SJCRH30 (cell line): ENCODE measurements around the gene SYCP2L. TPM values are rescaled to one million over a fixed set of nuclear protein-coding genes. Genes with fewer than 3 reads are reported as not detected.
"Not testable (repeated sequence)": the region's sequence is repeated elsewhere in the genome, so short reads cannot be mapped to it uniquely, and the experiment has no call there.

ENCODE experiments used
- DNase-seq, 2 experiments: peaks; one replicate each; pipeline ENCODE4 v3.0.0-alpha.2; 2015 to 2020
- H3K27ac ChIP-seq: fragments of 250-450 bp; sonication (Bioruptor Pico); 2 replicates; pipeline ENCODE4 v1.5.1; 2020; ENCODE audit warnings: mild to moderate bottlenecking, moderate library complexity
- H3K27me3 ChIP-seq: fragments of 250-450 bp; sonication (Bioruptor Pico); 2 replicates; pipeline ENCODE4 v1.5.1; 2020; ENCODE audit warnings: mild to moderate bottlenecking, moderate library complexity
- H3K36me3 ChIP-seq: fragments of 250-450 bp; sonication (Bioruptor Pico); 2 replicates; pipeline ENCODE4 v1.5.1; 2020; ENCODE audit warnings: mild to moderate bottlenecking, moderate library complexity
- H3K4me1 ChIP-seq: fragments of 250-450 bp; sonication (Bioruptor Pico); 2 replicates; pipeline ENCODE4 v1.5.1; 2020; ENCODE audit warnings: mild to moderate bottlenecking, moderate library complexity
- H3K4me3 ChIP-seq: fragments of 250-450 bp; sonication (Bioruptor Pico); 2 replicates; pipeline ENCODE4 v1.5.1; 2020; ENCODE audit warnings: mild to moderate bottlenecking, moderate library complexity
- H3K9me3 ChIP-seq: fragments of 250-450 bp; sonication (Bioruptor Pico); replicated peaks from 2 replicates; pipeline ENCODE4 v1.5.1; 2020; ENCODE audit warnings: mild to moderate bottlenecking, moderate library complexity
- total RNA-seq: library from RNA; depleted of rRNA; stranded (reverse); fragments of >200 nt; shearing (Covaris generic); gene quantifications from 2 replicates; pipeline ENCODE4 v1.2.3, GENCODE V29; 2014

Gene SYCP2L
- total RNA-seq, 1 experiment from 2014 or later, result 3.0 TPM

DNA sequence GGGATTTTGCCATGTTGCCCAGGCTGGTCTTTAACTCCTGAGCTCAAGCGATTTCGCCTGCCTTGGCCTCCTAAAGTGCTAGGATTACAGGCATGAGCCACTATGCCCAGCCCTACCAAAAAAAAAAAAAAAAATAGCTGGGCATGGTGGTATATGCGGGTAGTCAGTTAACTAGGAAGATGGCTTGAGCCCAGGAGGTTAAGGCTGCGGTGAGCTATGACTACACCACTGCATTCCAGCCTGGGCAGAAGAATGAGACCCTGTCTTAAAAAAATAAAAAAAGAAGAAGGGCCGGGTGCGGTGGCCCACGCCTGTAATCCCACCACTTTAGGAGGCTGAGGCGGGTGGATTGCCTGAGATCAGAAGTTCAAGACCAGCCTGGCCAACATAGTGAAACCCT is 107.0 kb downstream of the SYCP2L start:
- Histone ChIP-seq H3K36me3 (no peaks in the 10 kb centered on the region), H3K27me3 (no peaks in the 10 kb centered on the region), H3K9me3 (no peaks in the 10 kb centered on the region), H3K4me1 (no peaks in the 10 kb centered on the region), H3K27ac (no peak overlapping the region), H3K4me3 (no peak overlapping the region)
- DNase-seq, result no peak

GRCh38 chr6:10995114-10995707 is 108.4 kb downstream of the SYCP2L start:
- Histone ChIP-seq H3K4me3 (no peak overlapping the region), H3K4me1 (no peaks in the 10 kb centered on the region), H3K9me3 (no peaks in the 10 kb centered on the region), H3K27me3 (no peaks in the 10 kb centered on the region), H3K36me3 (peaks cover under 1% of the 10 kb centered on the region; the same call in 1 of the 2 replicates), H3K27ac (no peak overlapping the region)
- no peak for DNase-seq

GRCh38 chr6:10999994-11000393 is 113.1 kb downstream of the SYCP2L start:
- Histone ChIP-seq H3K4me1 (no peaks in the 10 kb centered on the region), H3K36me3 (peaks cover 2% of the 10 kb centered on the region; the same call in 1 of the 2 replicates), H3K27me3 (no peaks in the 10 kb centered on the region), H3K9me3 (no peaks in the 10 kb centered on the region), H3K27ac (no peak overlapping the region), H3K4me3 (no peak overlapping the region)
- DNase-seq, result no peak

GRCh38 chr6:11002176-11002575 is 115.3 kb downstream of the SYCP2L start:
- Histone ChIP-seq H3K36me3 (peaks cover 2% of the 10 kb centered on the region; the same call in 1 of the 2 replicates), H3K9me3 (no peaks in the 10 kb centered on the region), H3K4me1 (no peaks in the 10 kb centered on the region), H3K4me3 (no peak overlapping the region), H3K27ac (no peak overlapping the region), H3K27me3 (no peaks in the 10 kb centered on the region)
- DNase-seq, result no peak

DNA sequence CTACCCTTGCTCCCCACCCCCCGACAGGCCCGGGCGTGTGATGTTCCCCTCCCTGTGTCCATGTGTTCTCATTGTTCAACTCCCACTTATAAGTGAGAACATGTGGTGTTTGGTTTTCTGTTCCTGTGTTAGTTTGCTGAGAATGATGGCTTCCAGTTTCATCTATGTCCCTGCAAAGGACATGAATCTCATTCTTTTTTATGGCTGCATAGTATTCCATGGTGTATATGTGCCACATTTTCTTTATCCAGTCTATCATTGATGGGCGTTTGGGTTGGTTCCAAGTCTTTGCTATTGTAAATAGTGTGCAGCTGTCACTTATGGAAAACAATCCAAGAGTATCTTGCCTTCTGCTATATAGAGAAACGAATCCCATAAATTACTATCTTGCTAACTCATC is 116.4 kb downstream of the SYCP2L start:
- not testable (repeated sequence) for H3K27me3 ChIP-seq, H3K4me1 ChIP-seq, DNase-seq, H3K36me3 ChIP-seq, H3K4me3 ChIP-seq, H3K27ac ChIP-seq, H3K9me3 ChIP-seq

DNA sequence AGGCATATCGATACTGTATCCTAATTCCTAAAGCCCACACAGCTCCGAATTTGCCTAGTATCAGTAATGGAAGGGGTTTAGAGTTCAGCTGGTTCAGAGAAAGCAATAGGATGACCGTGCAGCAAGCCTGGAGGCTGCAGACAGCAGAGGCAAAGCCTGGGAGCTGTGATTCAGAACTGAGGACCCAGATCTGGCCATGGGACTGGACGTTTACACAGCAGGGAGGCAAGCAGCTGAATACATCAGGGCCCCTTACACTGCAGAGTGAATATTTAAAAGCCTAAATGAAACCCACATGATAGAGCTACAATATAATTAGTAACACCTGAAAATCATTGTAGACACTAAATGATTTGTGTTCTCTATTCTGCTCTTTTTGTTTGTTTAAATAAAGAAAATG is 119.2 kb downstream of the SYCP2L start:
- no peaks in the 10 kb centered on the region for H3K36me3 ChIP-seq
- H3K27ac ChIP-seq, result no peak overlapping the region
- H3K4me1 ChIP-seq, result no peaks in the 10 kb centered on the region
- no peak for DNase-seq
- no peak overlapping the region for H3K4me3 ChIP-seq
- H3K27me3 ChIP-seq, result no peaks in the 10 kb centered on the region
- no peaks in the 10 kb centered on the region for H3K9me3 ChIP-seq

DNA sequence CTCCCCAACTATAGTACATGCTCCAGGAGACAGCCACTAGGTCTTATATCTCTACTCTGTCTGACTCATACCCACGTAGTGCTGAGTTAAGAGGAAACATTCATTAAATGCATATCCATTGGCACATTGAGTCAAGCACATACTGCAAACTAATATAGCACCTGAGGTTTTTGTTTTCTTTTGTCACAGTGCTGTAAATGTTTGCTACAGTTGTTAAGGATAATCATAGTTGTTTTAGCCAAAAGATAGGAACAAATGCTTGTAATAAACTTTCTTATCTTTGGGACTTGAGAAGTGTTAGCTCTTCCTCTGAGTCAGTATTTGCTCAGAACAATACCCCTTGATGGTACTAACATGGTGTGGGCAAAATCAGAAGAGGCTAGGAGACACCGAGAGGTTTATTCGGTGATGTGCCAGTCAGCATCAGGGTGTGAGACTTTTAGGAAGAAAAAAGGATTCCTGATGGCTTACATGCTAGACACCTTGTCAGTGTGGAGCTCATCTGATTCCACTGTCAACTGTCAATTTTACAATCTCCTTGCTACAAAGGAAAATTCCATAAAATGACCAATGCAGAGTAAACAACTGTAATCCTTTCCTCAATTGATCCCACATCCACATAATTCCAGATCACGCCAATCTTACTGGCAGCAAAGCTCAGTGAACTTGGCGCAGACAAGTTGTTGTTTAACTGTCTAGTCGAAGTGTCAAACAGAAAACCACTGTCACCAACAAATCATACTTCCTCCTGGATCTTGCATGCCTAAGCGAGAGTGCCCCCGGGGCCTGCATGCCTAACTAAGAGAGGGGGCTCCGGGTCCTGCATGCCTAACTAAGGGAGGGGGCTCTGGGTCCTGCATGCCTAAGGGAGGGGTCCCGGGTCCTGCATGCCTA is 121.1 kb downstream of the SYCP2L start:
- no peak for DNase-seq
- H3K27me3 ChIP-seq, result no peaks in the 10 kb centered on the region
- no peaks in the 10 kb centered on the region for H3K4me1 ChIP-seq
- no peaks in the 10 kb centered on the region for H3K9me3 ChIP-seq
- no peak overlapping the region for H3K4me3 ChIP-seq
- H3K27ac ChIP-seq, result no peak overlapping the region
- H3K36me3 ChIP-seq, result no peaks in the 10 kb centered on the region

DNA sequence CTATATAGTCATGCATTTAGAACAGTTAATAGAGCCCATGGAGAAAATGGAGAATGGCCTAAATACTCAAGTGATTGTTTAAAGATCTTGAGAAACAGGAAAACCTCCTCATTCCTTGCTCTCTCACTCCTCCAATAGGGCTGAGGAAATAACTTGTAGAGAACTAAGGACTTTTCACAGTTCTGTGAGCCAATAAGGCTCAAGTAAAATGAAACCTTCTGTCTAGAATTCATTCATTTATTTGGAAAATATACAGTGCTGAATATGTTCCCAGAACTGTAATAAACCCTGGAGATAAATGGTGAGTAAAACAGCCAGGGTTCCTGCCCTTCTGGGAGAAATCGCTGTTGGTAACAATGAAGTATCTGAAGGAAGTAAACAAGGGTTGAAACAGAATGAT is 122.0 kb downstream of the SYCP2L start:
- no peaks in the 10 kb centered on the region for H3K27me3 ChIP-seq
- no peak overlapping the region for H3K4me3 ChIP-seq
- no peaks in the 10 kb centered on the region for H3K9me3 ChIP-seq
- no peak overlapping the region for H3K27ac ChIP-seq
- no peaks in the 10 kb centered on the region for H3K4me1 ChIP-seq
- DNase-seq, result no peak
- no peaks in the 10 kb centered on the region for H3K36me3 ChIP-seq

GRCh38 chr6:11009353-11009752 is 122.5 kb downstream of the SYCP2L start:
- H3K27me3 ChIP-seq, result no peaks in the 10 kb centered on the region
- no peaks in the 10 kb centered on the region for H3K36me3 ChIP-seq
- no peaks in the 10 kb centered on the region for H3K9me3 ChIP-seq
- H3K4me3 ChIP-seq, result no peak overlapping the region
- DNase-seq, result peak in 1 of 2 experiments; percentile 4
- H3K4me1 ChIP-seq, result no peaks in the 10 kb centered on the region
- H3K27ac ChIP-seq, result no peak overlapping the region

DNA sequence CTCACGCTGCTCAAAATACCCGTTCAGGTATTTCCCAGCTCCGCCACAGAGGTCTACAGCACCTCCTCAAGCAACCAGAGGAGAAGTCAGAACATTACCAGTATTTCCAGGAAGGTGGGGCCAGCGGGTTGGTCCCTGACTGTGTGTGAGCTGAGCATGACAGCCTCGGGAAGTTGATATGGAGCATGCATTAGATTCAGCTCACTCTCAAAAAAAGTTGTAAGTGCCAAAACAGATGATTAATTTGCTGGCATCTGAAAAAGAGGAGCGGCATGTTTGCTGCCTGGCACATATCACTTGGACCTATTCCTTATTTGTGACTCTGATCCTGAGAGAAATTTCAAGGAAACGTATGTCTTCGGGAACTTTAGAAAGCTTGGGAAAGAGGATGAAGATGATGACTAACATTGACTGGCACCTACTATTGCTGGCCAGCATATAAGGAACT is 125.0 kb downstream of the SYCP2L start:
- DNase-seq, result no peak
- H3K36me3 ChIP-seq, result no peaks in the 10 kb centered on the region
- H3K27me3 ChIP-seq, result no peaks in the 10 kb centered on the region
- H3K27ac ChIP-seq, result no peak overlapping the region
- H3K4me1 ChIP-seq, result no peaks in the 10 kb centered on the region
- no peak overlapping the region for H3K4me3 ChIP-seq
- no peaks in the 10 kb centered on the region for H3K9me3 ChIP-seq

- H3K27ac ChIP-seq, result no peak overlapping the region
- DNase-seq, result no peak
- H3K4me1 ChIP-seq, result no peaks in the 10 kb centered on the region
- no peak overlapping the region for H3K4me3 ChIP-seq
- no peaks in the 10 kb centered on the region for H3K9me3 ChIP-seq
- no peaks in the 10 kb centered on the region for H3K27me3 ChIP-seq
- H3K36me3 ChIP-seq, result no peaks in the 10 kb centered on the region
These were observed 125.5 kb downstream of the SYCP2L start for GRCh38 chr6:11012295-11012754.

DNA sequence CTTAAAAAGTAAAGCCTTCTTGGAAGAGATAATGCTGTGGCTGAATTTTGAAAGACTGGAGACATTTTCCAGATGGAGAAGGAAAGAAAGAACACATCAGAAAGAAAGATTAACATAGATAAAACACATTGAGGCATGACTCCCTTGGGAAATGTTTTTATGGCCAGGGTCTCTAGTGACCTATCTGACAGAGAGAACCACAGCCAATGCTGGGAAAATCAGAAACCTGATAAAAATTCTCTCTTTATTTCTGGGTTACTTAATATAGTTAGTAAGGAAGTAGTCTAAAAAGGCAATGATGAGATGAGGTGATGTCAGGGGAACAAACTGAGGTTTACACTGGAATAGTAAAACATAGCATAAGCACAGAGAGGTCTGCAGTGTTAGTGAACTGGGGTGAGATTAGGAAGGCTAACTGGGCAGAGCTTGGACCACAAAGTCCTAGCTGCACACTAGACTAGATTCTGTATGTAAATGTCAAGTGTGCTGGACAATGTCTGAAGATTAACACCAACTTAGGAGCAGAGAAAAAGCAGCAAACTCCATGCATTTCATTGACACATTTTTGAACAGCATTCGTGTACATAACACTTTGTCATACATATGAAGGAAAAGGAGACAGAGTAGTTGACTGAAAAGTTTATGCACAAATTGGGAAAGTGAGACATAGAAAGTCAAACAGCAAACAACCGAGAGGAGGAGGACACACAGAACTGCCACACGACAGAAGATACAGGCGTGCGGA is 126.3 kb downstream of the SYCP2L start:
- DNase-seq, result no peak
- H3K27me3 ChIP-seq, result no peaks in the 10 kb centered on the region
- H3K36me3 ChIP-seq, result no peaks in the 10 kb centered on the region
- H3K9me3 ChIP-seq, result no peaks in the 10 kb centered on the region
- no peak overlapping the region for H3K27ac ChIP-seq
- no peaks in the 10 kb centered on the region for H3K4me1 ChIP-seq
- H3K4me3 ChIP-seq, result no peak overlapping the region

DNA sequence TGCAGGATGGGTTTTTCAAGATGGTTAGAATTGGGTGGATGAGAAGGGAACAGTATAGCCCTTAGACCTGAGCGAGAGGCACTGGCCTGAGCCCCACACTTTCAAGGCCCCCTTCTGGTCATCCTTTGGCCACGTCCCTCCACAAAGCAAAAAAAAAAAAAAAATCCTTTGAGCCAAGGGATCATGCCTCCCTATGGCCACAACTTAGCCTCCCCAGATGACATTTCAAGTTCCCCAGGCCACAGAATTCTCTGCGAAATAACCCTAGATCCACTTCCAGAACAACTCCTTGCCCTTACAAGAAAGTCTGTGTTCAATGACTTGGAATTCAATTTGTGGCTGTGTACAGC is 126.8 kb downstream of the SYCP2L start:
- Histone ChIP-seq H3K4me3 (no peak overlapping the region), H3K36me3 (no peaks in the 10 kb centered on the region)
- no peak for DNase-seq

GRCh38 chr6:11015102-11015501 is 128.2 kb downstream of the SYCP2L start:
- H3K4me1 ChIP-seq, result no peaks in the 10 kb centered on the region
- H3K4me3 ChIP-seq, result no peak overlapping the region
- H3K27me3 ChIP-seq, result no peaks in the 10 kb centered on the region
- H3K27ac ChIP-seq, result no peak overlapping the region
- DNase-seq, result no peak
- no peaks in the 10 kb centered on the region for H3K36me3 ChIP-seq
- no peaks in the 10 kb centered on the region for H3K9me3 ChIP-seq

More for the DNA sequence above, 126.8 kb downstream of the SYCP2L start:
- Histone ChIP-seq H3K27me3 (no peaks in the 10 kb centered on the region), H3K9me3 (no peaks in the 10 kb centered on the region), H3K27ac (no peak overlapping the region), H3K4me1 (no peaks in the 10 kb centered on the region)

GRCh38 chr6:11016452-11016851 is 129.6 kb downstream of the SYCP2L start:
- H3K36me3 ChIP-seq, result no peaks in the 10 kb centered on the region
- no peak overlapping the region for H3K4me3 ChIP-seq
- no peak for DNase-seq
- peaks cover 8% of the 10 kb centered on the region; the same call in 1 of the 2 replicates for H3K4me1 ChIP-seq
- no peaks in the 10 kb centered on the region for H3K27me3 ChIP-seq
- no peak overlapping the region for H3K27ac ChIP-seq
- no peaks in the 10 kb centered on the region for H3K9me3 ChIP-seq
